ENCODE results near the gene BTF3.
"Not testable (repeated sequence)": the region's sequence is repeated elsewhere in the genome, so short reads cannot be mapped to it uniquely, and the experiment has no call there.

BTF3 gene

GRCh38 chr5:73498057-73498992 lies at the start of gene BTF3:
Gene BTF3, plus strand, starts transcription at chr5:73498442. Its CDS starts 226 bp downstream, at chr5:73498668.
- DNase-seq: peak; percentile 98

GRCh38 chr5:73448463-73449136 lies 49.6 kb upstream of the BTF3 start, which contains the start of gene FOXD1:
Gene FOXD1, minus strand, starts transcription at chr5:73448777. Its CDS starts 415 bp downstream, at chr5:73448362.
- peak; percentile 89 for DNase-seq

GRCh38 chr5:73450137-73450536 lies 48.1 kb upstream of the BTF3 start:
- no peak for DNase-seq

DNA sequence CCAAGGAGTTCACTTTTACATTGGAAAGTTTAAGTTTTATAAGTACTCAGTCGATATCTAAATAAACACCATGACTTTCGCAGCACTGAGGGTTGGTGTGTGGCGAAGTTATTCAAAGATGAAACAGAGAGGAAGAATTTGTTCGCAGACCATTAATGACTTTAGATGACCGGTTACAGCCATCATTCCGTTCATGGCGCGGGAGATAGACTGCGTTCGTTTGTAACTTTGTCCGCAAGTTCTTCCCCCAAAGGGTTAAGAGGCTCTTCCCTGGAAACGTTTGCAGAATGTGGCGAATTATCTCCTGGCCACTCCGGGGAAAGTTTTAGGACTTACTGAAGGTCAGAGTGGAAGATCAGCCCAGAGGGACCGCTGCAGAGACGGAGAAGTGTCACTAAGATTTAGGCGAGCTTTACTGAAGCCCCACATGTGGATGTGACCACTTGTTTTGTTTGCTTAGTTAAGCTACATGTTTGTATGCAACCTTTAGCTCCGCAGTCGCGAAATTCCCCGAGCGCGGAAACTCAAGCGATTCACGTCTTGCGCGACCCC lies 47.5 kb upstream of the BTF3 start:
- DNase-seq: no peak

DNA sequence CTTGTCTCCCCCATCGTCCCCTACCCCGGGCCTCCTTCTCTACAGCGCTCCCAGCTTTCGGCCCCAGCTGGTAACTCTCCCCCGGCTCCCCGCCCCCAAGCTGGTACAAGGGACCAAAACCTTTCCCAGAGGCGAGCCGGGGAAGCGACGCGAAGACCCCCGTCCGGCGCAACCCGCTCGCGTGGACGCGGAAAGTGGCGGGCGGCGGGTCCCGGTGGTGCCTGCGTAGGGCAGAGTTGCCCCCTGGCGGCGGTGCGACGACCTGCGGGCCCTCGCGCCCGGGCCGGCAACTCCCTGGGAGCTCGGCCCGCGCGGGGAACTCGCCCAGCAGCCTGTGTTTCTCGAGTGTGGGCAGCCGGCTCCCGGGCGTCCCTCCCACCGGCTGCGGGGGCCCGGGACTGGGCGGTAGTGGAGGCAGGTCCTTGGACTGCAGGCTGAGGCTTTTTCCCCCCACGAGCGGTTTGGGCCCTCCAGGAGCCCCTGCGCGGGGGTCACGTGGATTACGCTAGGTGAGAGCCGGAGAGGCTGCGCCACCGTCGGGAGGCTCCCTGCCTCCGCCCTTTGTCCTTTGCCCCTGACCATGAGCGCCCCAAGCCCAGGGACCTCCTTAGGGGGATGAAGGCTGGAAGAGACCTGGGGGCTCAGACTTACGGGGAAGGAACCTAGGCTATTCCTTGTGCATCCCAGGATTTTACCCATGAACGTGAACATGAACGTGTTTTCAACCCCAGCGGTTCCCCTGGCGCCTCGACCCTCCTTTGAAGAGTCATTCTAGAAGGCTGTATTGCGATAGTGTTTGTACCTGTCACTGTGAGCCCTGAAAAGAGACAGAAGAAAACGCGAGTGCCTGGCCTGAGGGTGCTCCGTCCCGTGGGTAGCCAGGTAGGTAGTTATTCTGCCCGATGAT lies 46.8 kb upstream of the BTF3 start:
- DNase-seq: peak; percentile 69

GRCh38 chr5:73452215-73452614 lies 46.0 kb upstream of the BTF3 start:
- DNase-seq: no peak

GRCh38 chr5:73454379-73455036 lies 43.7 kb upstream of the BTF3 start:
- peak; percentile 45 for DNase-seq

- not testable (repeated sequence) for DNase-seq
Observed at GRCh38 chr5:73456462-73456861, 41.8 kb upstream of the BTF3 start.

- DNase-seq: no peak
Observed at GRCh38 chr5:73459366-73459765, 38.9 kb upstream of the BTF3 start.

- DNase-seq: no peak
Observed at GRCh38 chr5:73460133-73460532, 38.1 kb upstream of the BTF3 start.

- DNase-seq: peak; percentile 90
Observed at GRCh38 chr5:73464016-73464745, 34.1 kb upstream of the BTF3 start.

DNA sequence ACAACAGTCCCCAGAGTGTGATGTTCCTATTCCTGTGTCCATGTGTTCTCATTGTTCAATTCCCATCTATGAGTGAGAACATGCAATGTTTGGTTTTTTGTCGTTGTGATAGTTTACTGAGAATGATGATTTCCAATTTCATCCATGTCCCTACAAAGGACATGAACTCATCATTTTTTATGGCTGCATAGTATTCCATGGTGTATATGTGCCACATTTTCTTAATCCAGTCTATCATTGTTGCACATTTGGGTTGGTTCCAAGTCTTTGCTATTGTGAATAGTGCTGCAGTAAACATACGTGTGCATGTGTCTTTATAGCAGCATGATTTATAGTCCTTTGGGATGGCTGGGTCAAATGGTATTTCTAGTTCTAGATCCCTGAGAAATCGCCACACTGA lies 29.6 kb upstream of the BTF3 start:
- not testable (repeated sequence) for DNase-seq

DNA sequence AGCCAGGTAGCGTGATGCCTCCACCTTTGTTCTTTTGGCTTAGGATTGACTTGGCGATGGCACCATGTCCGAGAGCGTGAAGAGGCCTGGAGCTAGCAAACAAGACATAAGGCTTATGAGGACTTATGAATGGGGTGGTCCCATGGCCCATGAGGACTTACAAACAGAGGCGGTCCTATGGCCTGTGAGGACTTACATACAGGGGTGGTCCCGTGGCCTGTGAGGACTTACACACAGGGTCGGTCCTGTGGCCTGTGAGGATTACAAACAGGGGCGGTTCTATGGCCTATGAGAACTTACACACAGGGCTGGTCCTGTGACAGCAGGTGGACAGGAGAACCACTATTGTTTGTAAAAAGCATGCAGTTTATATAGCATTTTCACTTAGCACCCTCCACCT lies 28.4 kb upstream of the BTF3 start:
- no peak for DNase-seq

GRCh38 chr5:73471654-73472053 lies 26.6 kb upstream of the BTF3 start:
- peak; percentile 61 for DNase-seq

- DNase-seq: no peak
Observed at GRCh38 chr5:73472116-73472515, 26.1 kb upstream of the BTF3 start.

DNA sequence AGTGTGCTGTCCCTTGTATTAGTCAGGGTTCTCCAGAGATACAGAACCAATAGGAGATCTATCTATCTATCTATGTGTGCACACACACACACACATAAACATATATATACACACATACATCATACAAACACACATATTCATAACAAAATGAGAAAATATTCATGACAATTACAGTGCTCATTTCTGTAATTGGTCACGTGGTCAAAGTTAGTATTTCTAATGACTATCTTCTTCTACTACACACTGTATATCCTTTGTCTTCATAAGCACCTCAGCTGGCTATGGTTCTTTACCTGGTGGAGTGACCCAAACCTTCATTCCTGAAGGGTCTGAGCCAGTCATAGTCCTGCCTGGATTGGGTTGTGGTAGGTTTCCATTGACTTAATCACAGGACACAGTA lies 17.7 kb upstream of the BTF3 start:
- no peak for DNase-seq

- DNase-seq: no peak
Observed at GRCh38 chr5:73482383-73483136, 15.7 kb upstream of the BTF3 start.

GRCh38 chr5:73483676-73484075 lies 14.6 kb upstream of the BTF3 start:
- DNase-seq: no peak

- DNase-seq: no peak
Observed at GRCh38 chr5:73484511-73484910, 13.7 kb upstream of the BTF3 start.

DNA sequence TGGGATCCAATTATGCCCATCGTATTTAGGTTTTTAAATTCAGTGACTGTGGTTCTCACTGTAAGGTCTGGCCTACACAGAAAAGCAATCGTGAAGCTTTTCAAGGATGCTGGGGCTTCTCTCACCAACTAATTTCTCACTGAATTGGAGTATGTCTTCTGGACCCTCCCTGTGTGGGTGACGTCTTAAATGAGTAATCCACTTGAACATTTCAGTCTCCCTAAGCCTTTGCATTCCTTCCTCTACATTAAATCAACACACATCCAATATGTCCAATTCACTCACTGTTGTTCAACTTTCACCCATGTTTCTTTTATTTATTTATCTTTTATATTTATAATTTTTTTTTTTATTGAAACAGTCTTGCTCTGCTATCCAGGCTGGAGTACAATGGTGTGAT lies 12.5 kb upstream of the BTF3 start:
- no peak for DNase-seq
